Limb (tissue), 2 donors: ENCODE data around the gene IFI27.
"Not testable (repeated sequence)": the region's sequence is repeated elsewhere in the genome, so short reads cannot be mapped to it uniquely, and the experiment has no call there.

ENCODE experiments used
- DNase-seq, 2 donors: peaks; one replicate each; pipeline ENCODE4 v3.0.0-alpha.2; 2016; ENCODE audit errors: extremely low spot score in 2 of 2

IFI27 gene

GRCh38 chr14:94110552-94111181 lies at the start of gene IFI27:
IFI27 (plus strand) TSS chr14:94110736.
- DNase-seq, result peak in 1 of 2 donors; percentile 22

DNA sequence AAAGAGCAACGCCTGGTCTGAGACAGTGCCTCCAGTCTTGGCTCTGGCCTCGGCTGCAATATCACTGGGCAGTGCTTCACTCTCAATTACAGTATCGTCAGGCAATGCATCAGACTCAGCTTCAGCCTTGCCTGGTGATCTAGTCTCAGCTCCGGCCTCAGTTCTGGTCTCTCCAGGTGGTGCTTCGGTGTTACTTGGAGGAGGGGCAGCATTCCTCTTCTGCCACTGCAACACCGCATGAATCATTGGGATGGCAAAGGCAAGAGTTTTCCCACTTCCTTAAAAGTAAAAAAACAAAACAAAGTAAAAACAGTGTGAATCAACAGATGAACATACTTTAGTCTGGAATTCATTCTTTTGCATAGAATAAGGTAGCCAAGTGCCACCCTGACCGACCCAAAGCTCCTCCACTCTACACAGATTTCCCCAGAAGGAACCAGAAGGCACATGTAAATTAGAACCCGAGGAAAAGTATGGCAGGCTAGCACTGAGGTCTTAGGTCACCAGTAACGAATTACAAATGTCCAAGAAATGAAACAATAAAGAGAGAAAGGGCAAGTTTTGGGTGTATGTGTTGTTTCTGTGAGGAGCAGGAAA lies 48.1 kb upstream of the IFI27 start:
- DNase-seq, result no peak

GRCh38 chr14:94066089-94066676 lies 44.4 kb upstream of the IFI27 start:
- no peak for DNase-seq

- DNase-seq, result not testable (repeated sequence)
Observed at GRCh38 chr14:94072076-94072475, 38.5 kb upstream of the IFI27 start.

- no peak for DNase-seq
Observed at GRCh38 chr14:94074534-94074933, 36.0 kb upstream of the IFI27 start.

GRCh38 chr14:94075008-94075407 lies 35.5 kb upstream of the IFI27 start:
- no peak for DNase-seq

DNA sequence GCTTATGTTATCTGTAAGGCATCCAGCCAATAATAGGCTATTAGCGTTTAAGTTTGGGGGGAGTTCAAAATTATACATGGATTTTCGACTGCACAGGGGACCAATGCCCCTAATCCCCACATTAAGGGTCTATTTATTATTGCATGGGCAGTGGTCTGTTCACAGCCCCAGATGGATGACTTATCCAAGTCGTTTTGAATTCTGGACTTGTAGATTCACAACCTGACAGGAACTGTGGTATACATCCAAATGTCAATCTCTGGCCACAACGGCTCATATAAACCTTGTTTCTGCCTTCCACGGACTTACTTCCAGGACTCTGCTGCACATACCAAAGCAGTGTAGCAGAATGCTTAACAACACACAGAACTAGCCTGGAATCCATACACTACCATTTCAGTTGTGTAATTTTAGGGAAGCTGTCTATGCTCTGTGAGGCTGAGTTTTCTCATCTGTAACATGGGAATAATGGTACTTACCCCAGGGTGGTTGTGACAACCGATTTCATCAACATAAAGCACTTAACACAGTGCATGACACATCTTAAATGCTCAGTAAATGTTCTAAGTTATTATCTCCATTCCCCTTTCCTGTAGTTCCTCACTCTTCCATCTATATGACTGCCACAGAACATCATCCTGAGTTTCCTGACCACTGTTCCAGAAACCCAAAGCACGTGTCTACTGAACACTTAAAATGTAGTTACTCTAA lies 33.3 kb upstream of the IFI27 start:
- no peak for DNase-seq

GRCh38 chr14:94077823-94078222 lies 32.7 kb upstream of the IFI27 start:
- no peak for DNase-seq

DNA sequence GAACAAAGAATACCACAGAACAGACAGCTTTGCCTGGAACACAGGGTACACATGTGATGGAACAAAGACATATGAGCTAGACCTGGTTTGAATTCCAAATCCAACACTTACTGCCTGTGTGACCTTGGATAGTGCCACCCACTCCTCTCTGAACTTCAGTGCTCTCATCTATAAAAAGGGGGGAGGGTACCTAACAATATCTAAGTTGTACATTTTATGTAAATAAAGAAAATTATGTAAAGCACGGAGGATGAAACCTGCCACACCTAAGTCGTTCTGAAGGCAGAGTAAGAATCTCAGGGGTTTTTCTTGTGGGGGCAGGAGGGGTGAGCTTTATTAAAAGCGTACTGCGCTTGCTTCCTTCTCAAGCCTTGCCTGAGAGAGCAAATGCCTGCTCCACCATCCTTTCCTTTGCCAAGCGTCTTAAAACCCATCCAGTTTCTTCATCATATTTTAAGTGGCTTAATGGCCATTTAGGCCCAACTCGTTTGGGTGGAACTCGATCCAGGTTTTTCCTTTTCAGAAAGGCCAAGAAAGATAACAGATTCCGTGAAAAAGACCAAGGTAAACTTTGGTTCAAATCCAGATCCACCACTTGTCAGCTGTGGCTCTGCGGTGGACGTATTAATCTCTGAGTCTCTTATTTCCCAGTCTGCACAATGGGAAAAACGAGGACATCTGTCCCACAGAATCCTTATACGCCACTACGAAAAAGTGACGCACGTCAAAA lies 30.5 kb upstream of the IFI27 start:
- DNase-seq, result peak in 1 of 2 donors; percentile 33

- peak; percentile 96 to 97 for DNase-seq
Observed at GRCh38 chr14:94080621-94081385, 29.7 kb upstream of the IFI27 start, which contains the start of the genes DDX24 and IFI27L1. DDX24 (minus strand) TSS chr14:94081202; CDS start chr14:94079742, 1,460 bp downstream. IFI27L1 (plus strand) TSS chr14:94081310; CDS start chr14:94096938, 15,628 bp downstream.

DNA sequence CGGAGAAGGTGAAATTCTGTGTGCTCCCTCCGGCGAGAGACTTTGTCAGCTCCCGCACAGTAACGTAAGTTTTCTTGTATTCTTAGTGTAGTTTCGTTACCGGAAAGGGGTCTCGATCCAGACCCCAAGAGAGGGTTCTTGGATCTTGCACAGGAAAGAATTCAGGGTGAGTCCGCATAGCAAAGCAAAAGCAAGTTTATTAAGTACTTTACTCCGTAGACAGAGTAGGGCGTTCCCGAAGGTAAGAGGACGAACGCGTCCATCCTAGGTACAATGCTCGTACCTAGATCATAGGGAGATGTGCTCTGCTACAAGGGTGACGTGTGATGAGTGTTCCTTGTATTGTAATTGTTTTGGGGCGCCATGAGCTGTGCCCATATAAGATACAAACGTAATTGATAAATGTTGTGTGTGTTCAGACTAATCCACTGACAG lies 29.1 kb upstream of the IFI27 start:
- DNase-seq, result no peak

- no peak for DNase-seq
Observed at GRCh38 chr14:94087891-94088290, 22.6 kb upstream of the IFI27 start.

- DNase-seq, result no peak
Observed at GRCh38 chr14:94088516-94088915, 22.0 kb upstream of the IFI27 start.

- no peak for DNase-seq
Observed at GRCh38 chr14:94089479-94089878, 21.1 kb upstream of the IFI27 start.

- DNase-seq, result no peak
Observed at GRCh38 chr14:94093418-94093817, 17.1 kb upstream of the IFI27 start.

GRCh38 chr14:94097091-94097490 lies 13.4 kb upstream of the IFI27 start:
- DNase-seq, result no peak

- no peak for DNase-seq
Observed at GRCh38 chr14:94098326-94098992, 12.1 kb upstream of the IFI27 start.

- DNase-seq, result no peak
Observed at GRCh38 chr14:94099006-94099405, 11.5 kb upstream of the IFI27 start.

DNA sequence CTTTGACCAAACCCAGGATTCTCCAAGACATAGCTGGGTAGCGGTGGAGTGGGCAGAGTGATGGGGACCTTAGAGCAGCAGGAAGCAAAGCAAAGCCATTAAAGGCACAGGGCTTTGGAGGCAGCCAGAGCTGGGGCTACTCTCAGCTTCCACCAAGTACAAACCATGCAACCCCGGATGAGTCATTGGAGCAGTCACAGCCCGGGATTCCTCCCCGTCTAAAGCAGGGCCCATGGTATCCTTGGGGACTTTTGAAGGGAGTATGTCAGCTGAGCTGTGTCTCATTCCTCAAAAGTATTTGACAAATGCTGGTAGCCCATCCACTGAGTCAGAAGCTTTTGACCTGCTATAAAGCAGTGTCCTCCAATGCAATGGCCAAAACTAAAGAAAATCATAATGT lies 9.7 kb upstream of the IFI27 start:
- DNase-seq, result no peak

- DNase-seq, result no peak
Observed at GRCh38 chr14:94101748-94102147, 8.8 kb upstream of the IFI27 start.
